ENCODE results near the gene ANKRD33B.

The ANKRD33B gene

GRCh38 chr5:10671041-10672008 lies 107.5 kb downstream of the ANKRD33B start:
- DNase-seq (ENCODE audit: low read depth in 2 of 3, low spot score in 1 of 3), result no peak

DNA sequence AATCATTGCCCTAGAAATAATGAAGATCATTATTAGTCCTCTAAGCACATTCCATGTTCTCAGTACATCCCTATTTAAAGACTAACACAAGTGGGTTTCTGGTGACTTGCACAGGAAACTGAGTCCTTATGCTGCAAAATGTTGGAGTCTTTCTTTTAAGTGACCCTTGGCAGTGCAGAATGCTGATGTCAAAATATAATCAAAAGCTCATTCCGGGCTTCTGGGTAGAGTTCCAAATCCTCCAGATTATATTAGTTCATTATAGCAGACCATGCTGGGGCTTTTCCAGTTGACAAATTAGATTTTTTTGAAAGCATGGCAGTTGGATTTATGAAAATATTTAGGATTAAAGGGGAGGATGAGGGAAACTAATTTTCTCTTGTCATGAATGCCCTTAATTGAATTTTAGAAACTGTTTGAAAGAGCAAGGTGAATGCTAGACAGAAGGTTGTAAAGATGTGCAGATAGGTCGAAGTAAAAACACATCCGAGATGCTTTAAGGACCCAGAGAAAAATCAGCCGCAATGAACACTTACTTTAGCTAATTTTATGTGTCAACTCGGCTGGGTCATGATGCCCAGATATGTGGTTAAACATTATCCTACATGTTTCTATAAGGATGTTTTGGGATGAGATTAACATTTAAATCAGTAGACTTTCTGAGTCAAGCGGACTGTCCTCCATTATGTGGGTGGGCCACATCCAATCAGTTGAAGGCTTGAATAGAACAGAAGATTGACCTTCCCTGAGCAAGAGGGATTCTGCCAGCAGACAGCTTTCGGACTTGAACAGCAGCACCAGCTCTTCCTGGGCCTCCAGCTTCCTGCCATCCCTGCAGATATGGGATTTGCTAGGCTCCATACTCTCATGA lies 108.5 kb downstream of the ANKRD33B start:
- DNase-seq (ENCODE audit: low read depth in 2 of 3, low spot score in 1 of 3), result no peak

- DNase-seq (ENCODE audit: low read depth in 2 of 3, low spot score in 1 of 3), result no peak
These were observed 109.1 kb downstream of the ANKRD33B start for GRCh38 chr5:10673017-10673389.

DNA sequence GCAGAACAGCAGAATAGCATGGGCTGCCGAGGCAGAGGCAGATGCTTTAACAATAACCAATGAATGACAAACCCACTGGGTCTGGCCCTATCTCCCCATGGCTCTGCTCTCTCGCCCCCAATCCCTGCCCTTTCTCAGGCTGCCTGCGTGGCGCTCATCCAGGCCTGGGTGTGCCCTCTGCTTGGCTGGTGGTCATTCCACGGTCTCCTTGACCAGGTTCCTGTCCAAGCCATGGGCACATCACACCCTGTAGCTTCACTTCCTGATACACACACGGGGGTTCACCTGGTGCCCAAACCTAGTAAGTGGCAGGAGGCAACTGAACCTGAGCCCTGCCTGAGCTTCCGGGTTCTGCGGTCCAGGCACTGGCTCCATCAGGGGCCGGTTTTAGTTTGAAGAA lies 109.5 kb downstream of the ANKRD33B start:
- no peak for DNase-seq (ENCODE audit: low read depth in 2 of 3, low spot score in 1 of 3)

GRCh38 chr5:10674096-10674495 lies 110.2 kb downstream of the ANKRD33B start:
- DNase-seq (ENCODE audit: low read depth in 2 of 3, low spot score in 1 of 3), result no peak

DNA sequence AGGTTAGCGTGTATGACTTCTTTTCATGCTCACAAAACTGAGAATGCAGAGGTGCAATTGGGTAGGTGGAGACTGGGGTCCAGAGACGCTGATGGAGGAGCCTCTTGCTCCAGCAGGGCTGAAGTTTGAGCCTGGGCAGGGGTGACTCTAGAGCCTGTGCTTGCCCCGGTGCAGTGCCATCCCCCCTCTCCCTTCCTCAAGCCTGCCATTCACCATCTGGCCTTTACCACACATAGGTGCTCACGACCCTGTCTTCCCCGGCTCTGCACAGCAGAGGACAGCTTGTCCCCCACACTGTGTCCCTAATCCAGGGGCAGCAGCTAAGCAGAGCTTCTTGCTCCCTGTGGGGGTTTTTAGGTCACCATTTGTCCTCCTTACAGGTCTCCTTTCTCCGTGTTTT lies 110.7 kb downstream of the ANKRD33B start:
- no peak for DNase-seq (ENCODE audit: low read depth in 2 of 3, low spot score in 1 of 3)

GRCh38 chr5:10675177-10675700 lies 111.4 kb downstream of the ANKRD33B start:
- no peak for DNase-seq (ENCODE audit: low read depth in 2 of 3, low spot score in 1 of 3)

- DNase-seq (ENCODE audit: low read depth in 2 of 3, low spot score in 1 of 3), result no peak
These were observed 112.4 kb downstream of the ANKRD33B start for GRCh38 chr5:10676224-10676623.

DNA sequence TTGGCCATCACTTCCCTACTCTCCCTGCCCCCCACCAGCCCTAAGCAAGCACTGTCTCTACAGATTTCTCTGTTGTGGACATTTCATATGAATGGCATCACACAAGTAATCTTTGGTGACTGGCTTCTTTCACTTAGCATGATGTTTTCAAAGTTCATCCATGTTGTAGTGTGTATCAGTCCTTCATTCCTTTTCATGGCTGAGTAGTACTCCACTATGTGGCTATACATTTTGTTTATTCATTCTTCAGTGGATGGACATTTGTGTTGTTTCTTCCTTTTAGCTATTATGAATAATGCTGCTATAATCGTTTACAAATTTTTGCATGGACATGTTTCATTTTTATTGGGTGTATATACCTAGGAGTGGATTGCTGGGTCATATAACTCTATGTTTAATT lies 113.1 kb downstream of the ANKRD33B start:
- DNase-seq (ENCODE audit: low read depth in 2 of 3, low spot score in 1 of 3), result no peak

GRCh38 chr5:10677533-10677932 lies 113.7 kb downstream of the ANKRD33B start:
- no peak for DNase-seq (ENCODE audit: low read depth in 2 of 3, low spot score in 1 of 3)

DNA sequence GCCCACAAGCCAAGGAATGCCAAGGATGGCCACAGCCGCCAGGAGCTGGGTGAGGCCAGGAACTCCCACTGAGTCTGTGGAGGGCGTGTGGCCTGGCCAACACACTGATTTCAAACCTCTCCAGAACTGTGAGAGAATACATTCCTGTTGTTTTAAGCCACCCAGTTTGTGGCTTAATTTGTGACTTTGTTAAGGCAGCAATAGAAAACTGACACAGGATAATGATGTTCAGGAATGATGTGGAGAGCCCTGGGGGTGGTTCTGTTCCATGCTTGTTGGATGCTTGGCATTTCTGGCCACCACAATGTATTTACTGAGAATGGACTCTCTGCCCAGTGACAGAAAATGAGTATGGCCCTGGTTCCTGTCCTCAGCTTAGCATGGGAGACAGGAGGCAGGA lies 114.4 kb downstream of the ANKRD33B start:
- no peak for DNase-seq (ENCODE audit: low read depth in 2 of 3, low spot score in 1 of 3)

- no peak for DNase-seq (ENCODE audit: low read depth in 2 of 3, low spot score in 1 of 3)
These were observed 115.6 kb downstream of the ANKRD33B start for GRCh38 chr5:10679336-10679988.

DNA sequence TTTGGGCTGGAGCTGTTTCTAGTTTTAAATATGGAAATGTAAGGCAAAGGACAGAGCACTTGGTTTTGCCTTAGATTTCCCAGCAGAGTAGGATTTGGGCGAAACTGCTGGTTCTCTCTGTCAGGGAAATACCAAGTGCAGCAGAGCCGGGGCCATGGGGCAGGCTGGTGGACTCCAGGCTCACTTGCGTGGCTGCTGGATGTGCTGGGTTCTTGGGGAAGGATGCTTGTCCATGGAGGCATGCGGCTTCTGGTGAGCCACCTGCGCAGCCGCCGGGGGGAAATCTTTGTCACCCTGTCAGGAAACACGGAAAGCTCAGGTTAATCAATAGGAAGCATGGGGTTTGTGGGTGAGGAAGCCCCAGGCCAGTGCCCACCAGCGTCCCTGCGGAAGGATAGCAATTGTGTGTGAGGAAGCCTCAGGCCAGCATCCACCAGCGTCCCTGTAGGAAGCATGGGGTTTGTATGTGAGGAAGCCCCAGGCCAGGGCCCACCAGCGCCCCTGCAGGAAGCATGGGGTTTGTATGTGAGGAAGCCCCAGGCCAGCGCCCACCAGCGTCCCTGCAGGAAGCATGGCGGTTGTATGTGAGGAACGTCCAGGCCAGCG lies 117.1 kb downstream of the ANKRD33B start:
- DNase-seq (ENCODE audit: low read depth in 2 of 3, low spot score in 1 of 3), result no peak

- no peak for DNase-seq (ENCODE audit: low read depth in 2 of 3, low spot score in 1 of 3)
These were observed 118.1 kb downstream of the ANKRD33B start for GRCh38 chr5:10681731-10682679.

DNA sequence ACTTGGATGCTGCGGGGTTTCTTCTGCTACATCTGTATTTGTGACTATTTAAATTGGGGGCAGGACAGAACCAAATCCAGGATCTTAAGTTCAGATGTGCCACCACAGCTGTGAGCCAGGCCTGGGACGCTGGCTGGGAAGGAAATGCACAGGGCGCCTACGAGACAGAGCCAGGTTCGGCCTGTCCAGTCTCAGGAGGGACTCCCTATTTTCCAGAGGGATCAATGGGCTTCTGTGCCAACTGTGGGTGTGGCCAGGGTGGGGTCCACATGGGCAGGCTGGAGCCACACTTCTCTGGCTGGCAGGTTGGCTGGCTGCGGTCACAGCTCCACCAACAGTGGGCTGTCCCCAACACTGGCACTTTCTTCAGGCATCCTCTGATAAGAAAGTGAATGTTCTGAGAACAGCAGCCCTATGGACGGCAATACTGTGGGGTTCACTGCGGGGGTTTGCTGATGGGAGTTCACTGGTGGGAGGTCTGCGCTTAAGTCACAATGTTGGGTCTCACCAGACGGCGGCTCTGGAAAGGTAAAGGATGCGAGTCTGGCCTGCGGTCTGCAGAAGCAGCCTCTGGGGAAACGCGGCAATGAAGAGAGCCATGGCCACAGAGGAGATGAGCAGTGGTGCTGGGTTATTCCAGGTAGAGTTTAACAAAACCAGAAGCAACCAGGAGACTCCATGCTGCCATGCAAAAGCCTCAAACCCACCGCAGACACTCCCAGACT lies 119.1 kb downstream of the ANKRD33B start:
- no peak for DNase-seq (ENCODE audit: low read depth in 2 of 3, low spot score in 1 of 3)

DNA sequence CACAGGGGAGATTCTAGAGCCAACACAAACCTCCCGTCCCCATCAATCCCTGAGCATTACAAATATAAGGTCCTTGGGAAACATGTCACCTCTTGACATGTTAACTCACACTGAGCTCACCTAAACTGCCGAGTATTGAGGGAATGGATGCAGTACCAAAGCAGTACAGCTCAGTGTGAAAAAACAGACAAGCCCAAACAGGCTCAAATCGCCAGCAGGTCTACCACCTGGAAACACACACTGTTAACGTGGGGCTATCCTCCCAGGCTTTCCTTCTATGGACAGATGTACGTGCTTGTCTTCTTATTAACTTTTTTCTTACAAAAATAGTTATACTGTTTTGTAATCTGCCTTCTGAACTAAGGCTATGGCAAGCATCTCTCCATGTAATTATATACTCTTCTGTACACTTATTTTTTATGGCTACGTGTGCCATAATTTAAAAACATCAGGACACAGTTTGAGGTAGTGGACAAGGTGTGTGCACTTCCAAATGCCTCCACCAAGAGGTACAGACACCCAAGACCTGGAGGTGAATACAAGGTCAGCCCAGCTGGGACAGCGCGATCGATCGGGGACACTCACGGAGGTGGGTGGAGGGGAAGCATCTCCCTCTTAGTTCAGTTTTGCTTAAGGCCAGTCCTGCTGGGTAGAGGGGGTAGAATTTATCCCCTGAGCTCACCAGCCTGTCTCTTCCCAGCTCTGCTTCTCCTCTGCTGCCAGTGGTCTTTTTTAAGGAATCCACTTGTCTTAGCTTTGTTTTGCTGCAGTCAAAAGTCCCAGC lies 120.6 kb downstream of the ANKRD33B start:
- DNase-seq (ENCODE audit: low read depth in 2 of 3, low spot score in 1 of 3), result no peak

GRCh38 chr5:10685115-10685521 lies 121.2 kb downstream of the ANKRD33B start:
- no peak for DNase-seq (ENCODE audit: low read depth in 2 of 3, low spot score in 1 of 3)

DNA sequence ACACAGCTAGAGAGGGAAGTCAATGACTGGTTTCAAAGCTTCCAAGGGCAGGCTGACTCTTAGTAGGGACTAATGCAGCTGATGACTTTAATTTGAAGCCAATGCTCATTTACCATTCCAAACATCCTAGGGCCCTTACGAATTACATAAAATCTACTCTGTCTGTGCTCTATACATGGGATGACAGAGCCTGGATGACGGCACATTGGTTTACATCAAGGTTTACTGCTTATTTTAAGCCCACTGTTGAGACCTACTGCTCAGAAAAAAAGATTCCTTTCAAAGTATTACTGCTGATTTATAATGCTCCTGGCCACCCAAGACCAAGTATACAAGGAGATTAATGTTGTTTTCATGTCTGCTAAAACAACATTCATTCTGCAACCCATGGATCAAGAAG lies 123.0 kb downstream of the ANKRD33B start:
- no peak for DNase-seq (ENCODE audit: low read depth in 2 of 3, low spot score in 1 of 3)

Data from stimulated activated CD4-positive, alpha-beta T cell treated with anti-CD3 and anti-CD28 coated beads, Interleukin-12 subunit alpha, Interleukin-12 subunit beta, amount 100 ng/mL, for 48 hours (primary cell).